NCI-H526 treated with DMSO at 0.1 percent for 48 hours (cell line): Measurements from ENCODE around the gene PTPRN2.
A peak's percentile ranks its signal among the peaks of the same experiment; 100 is the strongest.

Experiments
- DNase-seq: peaks from one replicate; lab custom pipeline; 2025; lab: John Stamatoyannopoulos, UW

The PTPRN2 gene

DNA sequence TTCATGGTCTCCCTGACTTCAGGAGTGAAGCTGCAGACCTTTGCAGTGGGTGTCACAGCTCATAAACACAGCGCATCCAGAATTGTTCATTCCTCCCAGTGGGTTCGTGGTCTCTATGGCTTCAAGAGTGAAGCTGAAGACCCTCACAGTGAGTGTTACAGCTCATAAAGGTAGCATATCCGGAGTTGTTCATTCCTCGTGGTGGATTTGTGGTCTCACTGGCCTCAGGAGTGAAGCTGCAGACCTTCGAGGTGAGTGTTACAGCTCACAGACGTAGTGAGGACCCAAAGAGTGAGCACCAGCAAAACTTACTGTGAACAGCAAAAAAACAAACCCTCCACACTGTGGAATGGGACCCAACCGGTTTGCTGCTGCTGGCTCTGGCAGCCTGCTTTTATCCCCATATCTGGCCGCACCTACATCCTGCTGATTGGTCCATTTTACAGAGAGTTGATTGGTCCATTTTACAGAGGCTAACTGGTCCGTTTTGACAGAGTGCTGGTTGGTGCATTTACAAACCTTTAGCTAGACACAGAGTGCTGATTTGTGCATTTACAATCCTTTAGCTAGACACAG, 308.8 kb downstream of the PTPRN2 start:
- DNase-seq, result no peak

DNA sequence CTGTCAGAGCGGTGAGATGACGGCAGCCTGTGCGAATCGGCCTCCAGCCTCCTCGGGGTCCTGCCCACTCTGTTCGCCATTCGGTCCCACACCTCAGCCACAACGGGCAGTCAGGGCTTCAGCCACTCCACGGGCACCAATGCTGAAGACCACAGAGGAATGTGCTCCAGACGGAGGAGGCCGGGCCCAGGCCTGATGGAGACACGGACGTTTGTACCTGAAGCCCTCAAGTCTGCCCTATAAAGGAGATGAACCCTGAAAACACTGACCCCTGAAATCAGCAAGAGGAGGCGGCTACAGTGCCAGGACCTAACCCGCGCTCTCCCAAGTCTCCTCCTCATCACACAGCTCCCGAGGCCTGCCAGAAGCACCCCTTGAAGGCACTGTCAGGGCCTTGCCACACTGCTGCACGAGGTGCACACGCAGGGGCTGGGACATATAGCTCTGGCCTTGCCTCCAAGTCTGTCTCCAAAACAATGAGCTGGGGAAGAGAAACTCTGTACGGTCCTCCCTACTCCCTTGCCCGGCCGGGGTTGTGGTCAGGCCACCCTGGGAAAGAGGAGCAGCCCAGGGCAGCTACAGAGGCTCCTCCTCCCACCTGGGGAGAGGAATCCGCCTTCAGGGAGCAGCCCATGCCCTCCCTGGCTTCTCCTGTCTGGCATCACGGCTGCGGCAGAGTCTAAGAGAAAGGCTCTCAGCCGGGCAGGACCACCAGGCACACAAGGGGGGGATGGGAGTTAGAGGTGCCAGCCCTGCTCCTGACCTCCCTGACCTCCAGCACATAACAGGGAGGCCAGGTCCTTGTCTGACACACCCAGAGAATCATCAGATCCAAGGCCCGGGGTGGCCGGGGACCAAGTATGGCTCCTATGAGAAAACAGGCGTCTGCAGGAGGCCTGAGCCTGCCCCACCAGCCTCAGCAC, 310.1 kb downstream of the PTPRN2 start:
- DNase-seq, result no peak

DNA sequence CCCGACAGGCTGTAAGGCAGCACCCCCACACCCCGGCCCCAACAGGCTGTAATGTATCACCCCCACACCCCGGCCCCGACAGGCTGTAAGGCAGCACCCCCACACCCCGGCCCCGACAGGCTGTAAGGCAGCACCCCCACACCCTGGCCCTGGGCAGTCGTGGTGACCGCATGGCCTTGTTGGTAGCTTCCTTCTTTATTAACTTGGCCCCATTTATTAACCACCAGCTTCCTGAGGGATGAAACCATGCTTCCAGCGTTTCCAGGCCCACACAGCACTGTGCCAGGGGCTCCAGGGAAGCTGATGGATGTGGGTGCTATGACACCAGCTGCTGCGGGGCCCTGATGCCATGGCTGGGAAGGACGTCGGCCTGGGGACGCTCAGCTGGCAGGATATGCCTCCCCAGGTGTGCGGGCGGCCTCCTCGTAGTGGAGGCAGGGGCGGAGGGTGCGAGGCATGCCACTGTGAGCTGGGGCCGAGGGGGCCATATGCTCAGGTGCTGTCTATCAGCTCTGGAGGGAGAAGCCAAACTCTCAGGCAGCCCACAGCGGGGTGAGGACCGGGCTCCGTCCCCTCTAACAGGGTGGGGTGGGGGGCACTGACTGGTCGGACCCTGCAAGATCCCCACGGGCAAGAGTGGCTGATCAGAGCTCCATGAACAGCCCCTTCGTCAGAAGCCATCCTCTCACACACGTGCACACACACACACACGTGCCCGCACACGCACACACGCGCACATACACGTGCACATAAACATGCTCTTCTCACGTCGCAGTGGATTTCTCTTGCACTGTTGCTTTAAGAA, 311.0 kb downstream of the PTPRN2 start:
- DNase-seq, result no peak

DNA sequence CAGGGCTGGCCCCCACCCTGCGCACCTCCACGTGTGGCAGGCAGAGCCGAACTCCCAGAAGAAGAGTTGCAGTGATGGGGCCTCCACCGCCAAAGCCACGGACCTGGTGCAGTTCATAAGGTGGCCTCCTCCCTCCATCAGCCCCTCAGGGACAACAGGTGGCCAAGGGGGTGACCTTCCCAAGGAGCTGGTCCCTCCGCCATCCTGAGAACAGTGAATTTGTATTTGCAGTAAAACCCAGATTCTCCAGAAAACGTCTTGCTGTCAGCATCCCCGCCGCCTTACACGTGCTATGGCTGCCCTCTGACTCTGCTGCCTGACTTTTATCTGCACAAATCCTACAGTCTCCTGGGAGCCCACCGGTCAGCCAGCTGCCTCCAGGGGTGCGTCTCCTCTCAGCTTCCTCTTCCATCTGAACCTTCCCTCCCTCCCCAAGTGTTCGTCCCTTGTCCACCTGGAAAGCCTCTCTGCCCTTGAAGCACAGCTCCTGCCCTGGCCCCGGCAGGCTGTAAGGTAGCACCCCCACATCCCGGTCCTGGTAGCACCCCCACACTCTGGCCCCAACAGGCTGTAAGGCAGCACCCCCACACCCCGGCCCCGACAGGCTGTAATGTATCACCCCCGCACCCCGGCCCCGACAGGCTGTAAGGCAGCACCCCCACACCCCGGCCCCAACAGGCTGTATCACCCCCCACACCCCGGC, 311.8 kb downstream of the PTPRN2 start:
- DNase-seq, result no peak

DNA sequence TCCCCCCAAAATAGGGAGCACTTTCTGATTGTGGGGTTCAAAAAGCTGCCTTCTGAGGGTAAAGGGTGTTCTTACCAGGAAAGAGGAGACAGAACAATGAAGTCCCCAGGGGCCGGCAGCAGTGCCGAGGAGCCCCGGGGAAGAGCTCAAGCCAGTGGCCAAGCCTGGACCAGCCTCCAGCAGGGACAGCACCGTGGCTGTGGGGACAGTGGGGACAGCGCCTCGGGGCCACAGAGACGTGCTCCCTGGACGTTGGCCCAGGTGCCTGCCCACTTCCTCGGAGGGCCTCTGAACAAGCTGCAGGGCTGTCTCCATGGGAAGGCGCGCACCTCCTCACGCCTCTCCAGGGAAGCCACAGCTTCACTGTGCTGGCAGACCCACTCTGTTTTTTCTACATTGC, 312.6 kb downstream of the PTPRN2 start:
- no peak for DNase-seq

DNA sequence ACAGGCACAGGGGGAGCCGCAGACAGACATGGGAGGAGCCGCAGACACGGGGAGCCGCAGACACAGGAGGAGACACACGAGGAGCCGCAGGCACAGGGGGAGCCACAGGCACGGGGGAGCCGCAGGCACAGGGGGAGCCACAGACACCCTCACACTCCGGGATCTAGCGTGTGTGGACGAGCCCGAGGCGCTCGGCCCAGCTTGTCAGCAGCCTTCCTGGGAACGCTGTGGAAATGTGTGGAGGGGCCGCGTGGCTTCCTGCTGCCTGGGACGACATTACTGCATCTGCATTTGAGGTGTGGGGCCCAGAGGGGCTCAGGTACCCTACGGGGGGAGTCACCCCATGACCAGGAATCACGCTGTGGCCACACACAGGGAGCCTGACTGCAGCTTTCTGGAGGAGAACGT, 313.2 kb downstream of the PTPRN2 start:
- no peak for DNase-seq

DNA sequence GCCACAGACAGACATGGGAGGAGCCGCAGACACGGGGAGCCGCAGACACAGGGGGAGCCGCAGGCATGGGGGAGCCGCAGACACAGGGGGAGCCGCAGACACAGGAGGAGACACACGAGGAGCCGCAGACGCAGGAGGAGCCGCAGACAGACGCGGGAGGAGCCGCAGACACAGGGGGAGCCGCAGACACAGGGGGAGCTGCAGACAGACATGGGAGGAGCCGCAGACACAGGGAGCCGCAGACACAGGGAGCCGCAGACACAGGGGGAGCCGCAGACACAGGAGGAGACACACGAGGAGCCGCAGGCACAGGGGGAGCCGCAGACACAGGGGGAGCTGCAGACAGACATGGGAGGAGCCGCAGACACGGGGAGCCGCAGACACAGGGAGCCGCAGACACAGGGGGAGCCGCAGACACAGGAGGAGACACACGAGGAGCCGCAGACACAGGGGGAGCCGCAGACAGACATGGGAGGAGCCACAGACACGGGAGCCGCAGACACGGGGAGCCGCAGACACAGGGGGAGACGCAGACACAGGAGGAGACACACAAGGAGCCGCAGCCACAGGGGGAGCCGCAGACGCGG, 313.8 kb downstream of the PTPRN2 start:
- peak; percentile 66 for DNase-seq

DNA sequence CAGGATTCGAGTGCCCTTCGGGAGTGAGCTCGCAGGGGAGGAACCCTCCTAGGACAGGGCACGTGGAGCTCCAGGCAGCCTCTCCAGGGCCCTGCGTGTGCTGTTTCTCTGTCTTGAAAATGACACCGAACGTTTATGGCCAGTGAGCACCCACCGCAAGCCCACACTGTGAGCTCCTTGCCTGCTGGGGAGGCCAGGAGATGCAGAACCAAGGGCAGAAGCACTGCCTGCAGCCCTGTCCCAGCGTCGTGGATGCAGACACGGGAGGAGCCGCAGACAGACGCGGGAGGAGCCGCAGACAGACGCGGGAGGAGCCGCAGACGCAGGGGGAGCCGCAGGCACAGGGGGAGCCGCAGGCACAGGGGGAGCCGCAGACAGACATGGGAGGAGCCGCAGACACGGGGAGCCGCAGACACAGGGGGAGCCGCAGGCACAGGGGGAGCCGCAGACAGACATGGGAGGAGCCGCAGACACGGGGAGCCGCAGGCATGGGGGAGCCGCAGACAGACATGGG, 314.4 kb downstream of the PTPRN2 start:
- no peak for DNase-seq

DNA sequence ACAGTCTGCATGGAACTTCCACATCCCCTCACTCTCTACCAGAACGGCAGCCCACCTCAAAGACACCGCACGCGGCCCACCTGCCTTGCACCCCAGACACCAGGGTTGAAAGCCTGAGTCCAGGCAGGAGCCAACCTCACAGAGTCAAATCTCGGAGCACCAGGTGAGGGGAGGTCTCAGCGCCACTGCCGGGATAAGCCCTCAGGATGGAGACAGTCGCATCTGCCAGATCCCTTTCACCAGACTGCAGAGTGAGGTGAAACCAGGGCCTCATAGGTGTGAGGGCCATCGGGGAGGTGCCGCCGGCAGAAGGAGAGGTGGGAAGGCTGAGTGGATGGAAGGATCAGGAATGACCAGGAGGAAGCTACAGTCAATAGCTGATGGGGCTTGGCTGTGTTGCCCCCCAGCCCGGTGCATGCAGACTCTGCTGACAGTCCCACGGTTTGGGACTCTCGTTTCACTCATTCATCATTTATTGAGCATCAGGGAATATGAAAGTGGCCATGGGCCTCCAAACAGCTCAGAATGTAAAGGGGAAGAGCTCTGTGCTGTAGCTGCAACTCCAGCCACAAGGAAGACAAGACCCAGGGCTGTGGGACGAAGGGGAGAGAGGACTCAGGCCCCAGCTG, 315.0 kb downstream of the PTPRN2 start:
- peak; percentile 32 for DNase-seq

DNA sequence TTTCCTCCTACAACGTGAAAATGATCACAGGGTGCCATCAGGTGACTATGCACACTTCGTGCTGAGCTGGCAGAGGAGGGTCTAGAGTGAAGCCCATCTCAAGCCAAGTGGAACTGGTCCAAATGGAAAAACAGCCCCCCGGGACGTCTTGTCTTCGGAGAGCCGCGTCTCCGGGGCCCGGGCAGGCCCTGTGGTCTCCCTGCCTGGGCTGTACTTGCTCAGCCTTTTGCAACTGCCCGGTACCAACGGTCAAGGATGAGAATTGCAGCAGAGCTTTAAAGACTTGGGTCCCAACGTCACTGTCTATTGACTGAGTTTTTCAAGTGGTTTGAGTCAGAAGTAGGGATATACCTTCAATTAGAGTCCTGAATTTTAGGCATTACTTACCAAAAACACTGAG, 315.5 kb downstream of the PTPRN2 start:
- no peak for DNase-seq

DNA sequence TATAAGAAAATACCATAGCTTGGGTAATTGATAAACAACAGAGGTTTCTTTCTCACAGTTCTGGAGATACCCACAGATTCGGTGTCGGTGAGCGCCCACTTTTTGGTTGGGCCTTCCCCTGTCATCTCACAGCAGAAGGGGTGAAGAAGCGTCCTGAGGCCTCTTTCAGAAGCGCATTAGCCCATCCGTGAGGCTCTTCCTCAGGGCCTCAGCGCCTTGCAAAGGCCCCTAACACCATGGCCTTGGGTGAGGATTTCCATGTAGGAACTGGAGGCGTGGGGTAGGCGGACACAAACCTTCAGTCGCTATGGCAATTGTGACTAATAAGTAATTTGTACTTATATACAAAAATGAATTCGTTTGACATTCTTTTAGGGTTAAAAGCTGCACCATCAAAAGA, 316.0 kb downstream of the PTPRN2 start:
- no peak for DNase-seq

DNA sequence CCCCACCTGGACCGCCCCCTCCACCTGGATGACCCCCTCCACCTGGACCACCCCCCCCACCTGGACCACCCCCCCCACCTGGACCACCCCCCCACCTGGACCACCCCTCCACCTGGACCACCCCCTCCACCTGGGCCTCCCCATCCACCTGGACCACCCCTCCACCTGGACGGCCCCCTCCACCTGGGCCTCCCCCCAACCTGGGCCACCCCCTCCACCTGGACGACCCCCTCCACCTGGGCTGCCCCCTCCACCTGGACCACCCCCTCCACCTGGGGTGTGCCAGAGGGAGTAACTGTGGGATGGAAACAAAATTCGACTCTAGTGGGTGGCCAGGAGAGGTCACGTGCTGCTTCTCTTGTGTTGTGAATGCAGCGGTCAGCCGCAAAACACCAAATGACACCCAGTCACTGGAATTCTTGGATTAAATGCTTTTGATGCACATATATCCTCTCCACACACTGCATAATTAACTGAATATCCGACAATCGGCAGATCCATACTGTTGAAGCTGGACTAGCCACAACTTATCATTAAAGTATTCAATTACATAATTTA, 316.7 kb downstream of the PTPRN2 start:
- no peak for DNase-seq

DNA sequence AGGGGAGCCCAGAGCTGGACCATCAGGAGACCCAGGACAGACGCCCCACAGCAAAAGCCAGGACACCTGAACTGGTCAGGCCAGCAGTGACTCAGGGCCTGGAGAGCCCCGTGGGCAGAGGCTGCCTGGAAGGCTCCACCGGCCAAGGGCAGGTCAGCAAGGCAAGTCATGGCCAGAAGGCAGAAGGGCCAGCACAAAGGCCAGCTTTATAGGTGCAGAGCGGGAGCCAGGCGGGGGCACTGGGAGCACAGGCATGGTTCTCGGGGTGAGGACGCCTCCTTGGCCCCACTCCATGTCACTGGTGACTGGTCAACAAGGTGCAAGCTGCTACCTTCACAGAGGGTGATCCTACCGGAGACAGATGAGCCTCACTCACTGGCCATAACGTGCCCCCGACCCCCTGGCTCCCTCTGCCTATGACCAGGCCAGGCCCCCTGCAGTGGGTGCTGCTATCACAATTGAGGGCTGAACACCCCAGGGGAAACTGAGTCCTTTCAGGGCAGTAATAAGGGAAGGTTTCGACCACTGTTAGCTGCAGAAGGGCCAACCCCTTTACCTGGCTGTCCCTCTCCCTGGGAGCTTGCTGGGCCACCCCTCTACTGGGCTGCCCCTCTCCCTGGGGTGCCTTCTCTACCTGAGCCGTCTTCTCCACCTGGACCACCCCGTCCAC, 317.4 kb downstream of the PTPRN2 start:
- DNase-seq, result no peak

DNA sequence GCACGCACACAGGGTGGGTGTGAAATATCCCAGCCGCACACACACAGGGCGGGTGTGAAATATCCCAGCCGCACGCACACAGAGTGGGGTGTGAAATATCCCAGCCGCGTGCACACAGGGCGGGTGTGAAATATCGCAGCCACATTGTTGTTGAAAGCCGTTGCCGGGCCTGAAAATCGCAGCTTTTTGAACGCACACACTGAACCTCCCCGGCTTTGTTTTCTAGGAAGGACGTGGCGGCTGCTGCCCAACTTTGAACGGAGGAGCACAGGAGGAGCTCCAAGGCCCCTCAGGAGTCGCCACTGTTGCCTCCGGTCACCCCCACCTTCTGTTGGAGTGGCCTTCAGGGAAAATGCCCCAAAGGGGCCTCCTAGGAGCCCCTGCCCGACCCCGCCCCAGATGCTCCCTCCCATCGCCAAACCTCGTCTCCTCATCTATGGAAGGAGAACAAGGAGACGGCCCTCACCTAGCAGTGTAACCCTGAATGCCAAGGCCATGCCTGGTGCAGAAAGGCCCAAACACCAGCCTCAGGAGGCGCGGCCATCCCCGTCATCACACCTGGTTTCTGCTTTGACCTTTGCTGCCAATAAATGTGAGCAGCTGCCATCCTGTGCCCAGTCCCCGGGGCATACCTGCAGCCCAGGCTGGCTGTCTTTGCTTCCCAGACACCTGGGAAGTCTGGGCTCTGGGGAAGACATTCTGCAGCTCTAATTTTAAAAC, 318.6 kb downstream of the PTPRN2 start:
- DNase-seq, result no peak

DNA sequence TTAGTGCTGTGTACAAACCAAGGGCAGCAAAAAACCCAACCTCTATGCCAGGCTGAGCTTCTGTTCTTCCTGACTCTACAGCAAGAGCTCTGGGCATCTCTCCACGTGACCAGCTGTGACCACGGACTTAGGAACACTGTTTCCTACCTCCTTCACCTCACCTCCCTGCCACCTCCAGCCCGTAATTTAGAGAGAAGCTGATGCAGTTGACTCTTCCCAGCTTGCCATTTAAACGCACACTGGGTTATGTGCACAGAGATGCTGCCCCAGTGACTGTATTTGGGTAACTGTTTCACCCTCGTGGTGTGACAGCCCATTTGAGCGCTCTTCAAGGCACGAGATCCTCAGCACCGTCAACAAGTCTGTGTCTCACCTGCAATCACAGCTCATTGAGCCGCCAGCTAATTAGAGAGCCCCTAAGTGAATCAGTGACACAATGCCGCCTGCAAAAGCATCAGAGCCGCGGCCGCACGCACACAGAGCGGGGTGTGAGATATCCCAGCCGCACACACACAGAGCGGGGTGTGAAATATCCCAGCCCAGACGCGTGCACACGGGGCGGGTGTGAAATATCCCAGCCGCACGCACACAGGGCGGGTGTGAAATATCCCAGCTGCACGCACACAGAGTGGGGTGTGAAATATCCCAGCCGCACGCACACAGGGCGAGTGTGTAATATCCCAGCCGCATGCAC, 319.7 kb downstream of the PTPRN2 start:
- no peak for DNase-seq

DNA sequence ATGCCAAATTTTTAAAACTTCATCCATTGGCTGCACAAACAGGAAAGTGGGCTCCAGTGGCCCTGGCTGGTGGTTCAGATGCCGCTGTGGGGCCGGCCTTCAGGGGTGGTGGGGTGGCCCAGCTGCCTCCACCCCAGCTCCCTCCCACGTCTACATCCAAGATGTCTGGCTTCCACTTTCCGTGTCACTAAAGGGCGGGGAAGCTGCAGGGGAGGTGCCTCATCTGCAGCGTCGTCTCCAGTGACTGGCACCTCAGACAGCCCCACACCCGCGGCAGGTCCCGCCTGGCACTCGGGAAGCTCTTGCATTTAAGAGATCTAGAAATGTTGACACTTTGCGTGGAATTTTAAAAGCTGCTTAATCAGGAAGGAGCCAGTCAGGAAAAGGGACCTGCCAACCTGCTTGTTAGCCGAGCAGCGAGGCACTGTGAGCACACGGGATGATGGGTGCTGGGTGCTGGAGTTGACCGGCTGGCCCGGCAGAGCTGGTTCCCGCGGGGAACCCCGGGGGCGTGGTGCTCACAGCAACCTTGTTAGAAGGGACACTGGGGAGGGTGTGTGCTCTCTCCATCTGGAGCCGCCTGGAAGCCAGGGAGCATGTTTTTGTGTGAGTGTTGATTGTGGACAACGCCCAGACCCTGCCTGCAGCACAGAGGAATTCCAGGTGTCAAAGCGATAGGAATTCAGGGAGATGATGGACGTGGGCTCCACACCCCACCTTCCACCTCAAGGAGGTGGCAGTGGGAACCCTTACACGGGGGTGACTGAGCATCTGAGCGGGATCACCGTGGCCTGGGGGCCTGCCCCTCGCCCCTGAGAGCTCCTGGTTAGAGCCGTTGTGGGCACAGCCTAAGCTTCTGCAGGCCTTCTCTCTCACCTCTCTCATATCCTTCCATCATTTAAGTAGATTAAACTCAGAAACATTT, 320.5 kb downstream of the PTPRN2 start:
- DNase-seq, result no peak

DNA sequence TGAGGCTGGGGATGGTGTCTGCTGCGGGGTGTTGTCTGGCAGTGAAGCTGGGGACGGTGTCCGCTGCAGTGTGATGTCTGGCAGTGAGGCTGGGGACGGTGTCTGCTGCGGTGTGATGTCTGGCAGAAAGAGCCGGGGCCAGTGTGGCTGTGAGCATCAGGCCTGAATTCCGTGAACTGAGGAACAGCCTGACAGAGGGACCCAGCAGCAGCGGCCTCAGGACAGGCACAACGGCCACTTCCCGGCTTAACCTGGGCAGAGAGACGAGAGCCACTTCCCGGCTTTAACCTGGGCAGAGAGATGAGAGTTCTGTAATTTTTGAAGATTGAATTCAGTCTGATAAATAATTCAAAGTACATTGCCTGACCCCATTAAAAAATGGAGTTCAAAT, 321.2 kb downstream of the PTPRN2 start:
- DNase-seq, result no peak

DNA sequence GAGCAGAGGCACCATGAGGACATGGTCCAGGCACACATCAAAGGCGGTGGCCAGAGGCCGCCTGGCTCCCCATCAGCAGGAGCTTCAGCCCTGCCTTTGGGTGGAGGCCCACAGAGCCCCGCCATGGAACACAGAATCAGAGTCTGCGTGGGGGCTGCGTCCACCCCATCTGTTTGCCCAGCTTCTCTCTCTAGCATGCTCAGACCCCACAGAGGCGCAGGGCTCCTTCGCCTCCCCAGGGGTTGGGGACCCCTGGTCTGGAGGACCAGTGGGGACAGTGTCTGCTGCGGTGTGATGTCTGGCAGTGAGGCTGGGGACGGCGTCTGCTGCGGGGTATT, 321.9 kb downstream of the PTPRN2 start:
- DNase-seq, result no peak
